Measurements from ENCODE around the gene ZNF189. TPM values are rescaled to one million over a fixed set of nuclear protein-coding genes. Genes with fewer than 3 reads are reported as not detected.

Gene ZNF189
- total and polyA plus RNA-seq, 2 donors (not counting 3 experiments of a cell fraction or from before 2014, with no cell fraction given): 3.3 to 14.6 TPM

- TF ChIP-seq MYC (IDR thresholded peaks at IDR 0.05; ENCODE audit: low read depth, low read length) (no peak), EZH2 (IDR thresholded peaks at IDR 0.05; ENCODE audit: borderline replicate concordance, low read depth, low read length, severe bottlenecking) (no peak), POLR2AphosphoS5 (IDR thresholded peaks at IDR 0.05; ENCODE audit: insufficient read depth, low read depth, low read length) (no peak), FOS (IDR thresholded peaks at IDR 0.05; ENCODE audit: borderline replicate concordance, insufficient read depth, low read length) (no peak), GATA2 (IDR thresholded peaks at IDR 0.05; ENCODE audit: insufficient read depth, insufficient read length, low read depth, low read length) (no peak), POLR2A (IDR thresholded peaks at IDR 0.05; ENCODE audit: low read depth, low read length) (no peak), CTCF (IDR thresholded peaks at IDR 0.05; ENCODE audit: extremely low read depth in 1 of 2, insufficient read depth in 1 of 2, low read depth in 1 of 2, low read length in 2 of 2) (no peak), JUN (IDR thresholded peaks at IDR 0.05; ENCODE audit: borderline replicate concordance, insufficient read depth, insufficient read length, low read depth) (no peak), MAX (IDR thresholded peaks at IDR 0.05; ENCODE audit: insufficient read depth, insufficient read length) (no peak)
- no peak for FAIRE-seq
- Histone ChIP-seq H3K79me2 (ENCODE audit: control insufficient read depth, insufficient read depth, low read length) (no peaks in the 10 kb centered on the region), H3K4me2 (ENCODE audit: insufficient read depth, low read length) (no peak overlapping the region), H3K27me3 (ENCODE audit: control insufficient read depth in 2 of 2, insufficient read depth in 2 of 2, low read length in 2 of 2) (peaks cover 3 to 4% of the 10 kb centered on the region in 2 experiments), H3K9ac (replicated peaks; ENCODE audit: extremely low read depth, insufficient read depth, low read length) (no peak overlapping the region), H3K9me3 (replicated peaks; ENCODE audit: control insufficient read depth, insufficient read depth, low read length) (no peaks in the 10 kb centered on the region), H3K4me1 (ENCODE audit: control insufficient read depth, extremely low read depth, insufficient read depth, low read length) (no peaks in the 10 kb centered on the region), H2AFZ (ENCODE audit: low read depth, low read length) (no peak overlapping the region), H4K20me1 (replicated peaks; ENCODE audit: control insufficient read depth, extremely low read depth, insufficient read depth, low read length) (no peaks in the 10 kb centered on the region), H3K9me1 (replicated peaks; ENCODE audit: control insufficient read depth, extremely low read depth, insufficient read depth, low read length) (no peaks in the 10 kb centered on the region), H3K36me3 (ENCODE audit: control insufficient read depth in 2 of 2, extremely low read depth in 1 of 2, insufficient read depth in 2 of 2, low read length in 2 of 2) (no peaks in the 10 kb centered on the region), H3K4me3 (replicated peaks in 1 of 3; ENCODE audit: insufficient read depth in 1 of 3, low read depth in 1 of 3, low read length in 3 of 3) (no peak overlapping the region), H3K27ac (ENCODE audit: insufficient read depth, low read depth, low read length) (no peak overlapping the region)
- POLR2A ChIA-PET: no interaction called here
- CTCF ChIA-PET: no interaction called here
- no peak for DNase-seq (ENCODE audit: low read depth, low spot score)
- dilution Hi-C loops (cut with MboI; ENCODE audit: extremely low pct_ligation_motif_present, low sequenced_read_pairs) (no loop called here), intact Hi-C loops (cut with micrococcal nuclease) (no loop called here)
- no TSS peak for BruUV-seq (replicated peaks)
Observed at GRCh38 chr9:101442318-101442717, 43.7 kb downstream of the ZNF189 start.

Data from endothelial cell of umbilical vein (primary cell).